HL-60 (cell line): ENCODE measurements around the gene CEP89.

Source experiments
- POLR2AphosphoS5 ChIP-seq: IDR thresholded peaks from 2 replicates; pipeline ENCODE4 v1.6.1; 2012; ENCODE audit warnings: low read depth
- SPI1 ChIP-seq: IDR thresholded peaks from 2 replicates; pipeline ENCODE4 v1.6.1; 2012; ENCODE audit warnings: low read depth, mild to moderate bottlenecking, borderline replicate concordance
- TF ChIP-seq, protein P1 (sequence below): IDR thresholded peaks from one replicate; pipeline ENCODE4 v1.5.1; 2011; ENCODE audit warnings: low read length, control low read depth, inconsistent platforms; ENCODE audit not compliant: insufficient read depth

DNA sequence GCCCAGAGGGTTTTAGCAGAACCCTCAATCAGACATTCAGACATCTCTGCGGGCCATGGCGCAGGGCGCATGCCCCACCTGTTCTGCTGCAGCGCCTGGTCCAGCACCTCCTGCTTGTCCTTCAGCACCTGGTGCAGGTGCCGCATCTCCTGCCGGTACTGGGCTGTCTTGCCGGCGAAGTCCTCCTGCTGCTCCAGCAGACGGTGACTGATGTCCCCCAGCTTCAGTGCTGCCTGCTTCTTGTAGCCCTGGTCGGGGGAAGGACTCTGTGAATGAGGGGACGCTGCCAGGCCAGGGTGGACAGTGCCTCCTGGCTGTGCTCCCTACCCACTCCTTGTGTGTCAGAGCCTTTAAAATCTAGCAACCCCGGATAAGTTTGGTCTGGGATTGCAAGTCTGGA, 90.0 kb downstream of the CEP89 start:
- no peak for TF ChIP-seq POLR2AphosphoS5
- TF ChIP-seq, protein P1, sequence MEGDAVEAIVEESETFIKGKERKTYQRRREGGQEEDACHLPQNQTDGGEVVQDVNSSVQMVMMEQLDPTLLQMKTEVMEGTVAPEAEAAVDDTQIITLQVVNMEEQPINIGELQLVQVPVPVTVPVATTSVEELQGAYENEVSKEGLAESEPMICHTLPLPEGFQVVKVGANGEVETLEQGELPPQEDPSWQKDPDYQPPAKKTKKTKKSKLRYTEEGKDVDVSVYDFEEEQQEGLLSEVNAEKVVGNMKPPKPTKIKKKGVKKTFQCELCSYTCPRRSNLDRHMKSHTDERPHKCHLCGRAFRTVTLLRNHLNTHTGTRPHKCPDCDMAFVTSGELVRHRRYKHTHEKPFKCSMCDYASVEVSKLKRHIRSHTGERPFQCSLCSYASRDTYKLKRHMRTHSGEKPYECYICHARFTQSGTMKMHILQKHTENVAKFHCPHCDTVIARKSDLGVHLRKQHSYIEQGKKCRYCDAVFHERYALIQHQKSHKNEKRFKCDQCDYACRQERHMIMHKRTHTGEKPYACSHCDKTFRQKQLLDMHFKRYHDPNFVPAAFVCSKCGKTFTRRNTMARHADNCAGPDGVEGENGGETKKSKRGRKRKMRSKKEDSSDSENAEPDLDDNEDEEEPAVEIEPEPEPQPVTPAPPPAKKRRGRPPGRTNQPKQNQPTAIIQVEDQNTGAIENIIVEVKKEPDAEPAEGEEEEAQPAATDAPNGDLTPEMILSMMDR = no peak
- no peak for TF ChIP-seq SPI1
